ENCODE measurements around the gene RFX2.

Gene RFX2

GRCh38 chr19:5984600-5984999 lies 125.7 kb downstream of the RFX2 start:
- no peaks in the 10 kb centered on the region for H3K9me3 ChIP-seq (ENCODE audit: control insufficient read depth, insufficient read depth, low read length)
- WGBS (ENCODE audit: insufficient coverage, insufficient read length): no CpG with 5 or more reads among the region's 4 CpGs
- peaks cover 1% of the 10 kb centered on the region; the same call in 1 of the 2 replicates for H3K4me1 ChIP-seq (ENCODE audit: control insufficient read depth, insufficient read depth, low read length)
- no peak overlapping the region for H3K27ac ChIP-seq (ENCODE audit: low read length)
- H3K36me3 ChIP-seq (ENCODE audit: control insufficient read depth, insufficient read depth, low read length): no peaks in the 10 kb centered on the region
- no peaks in the 10 kb centered on the region for H3K27me3 ChIP-seq (ENCODE audit: control insufficient read depth, insufficient read depth, low read length)
- no peak for DNase-seq (ENCODE audit: low read depth, low spot score)
- H3K4me3 ChIP-seq (ENCODE audit: low read length): no peak overlapping the region

DNA sequence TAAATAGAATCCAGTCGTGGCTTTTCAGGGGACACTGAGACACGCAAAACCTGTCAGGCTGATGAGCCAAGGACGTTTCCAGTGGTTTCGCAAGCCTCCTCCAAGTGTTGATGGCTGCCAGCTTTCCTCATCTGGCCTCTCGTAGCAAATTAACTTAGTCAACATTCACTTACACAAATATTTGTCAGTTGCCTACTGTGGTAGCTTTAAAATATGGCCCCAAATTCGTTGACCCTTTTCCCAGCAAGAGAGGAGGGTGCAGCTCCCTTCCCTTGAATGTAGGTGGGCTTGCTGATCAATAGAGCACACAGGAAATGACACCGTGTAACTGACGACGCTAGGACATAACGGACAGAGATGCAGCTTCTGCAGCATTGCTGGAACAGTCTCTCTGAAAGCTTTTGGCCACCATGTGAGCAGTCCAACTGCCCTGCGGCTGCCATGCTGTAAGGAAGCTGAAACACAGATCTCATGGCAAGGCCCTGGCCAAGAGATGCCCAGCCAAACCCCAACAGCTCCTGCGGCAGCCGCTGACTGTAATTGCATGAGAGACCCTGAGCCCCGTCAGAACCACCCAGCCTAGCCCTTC lies 126.8 kb downstream of the RFX2 start:
- H3K36me3 ChIP-seq (ENCODE audit: control insufficient read depth, insufficient read depth, low read length): no peaks in the 10 kb centered on the region
- H3K4me1 ChIP-seq (ENCODE audit: control insufficient read depth, insufficient read depth, low read length): peaks cover 1% of the 10 kb centered on the region; the same call in 1 of the 2 replicates
- H3K9me3 ChIP-seq (ENCODE audit: control insufficient read depth, insufficient read depth, low read length): no peaks in the 10 kb centered on the region
- no peak overlapping the region for H3K27ac ChIP-seq (ENCODE audit: low read length)
- DNase-seq (ENCODE audit: low read depth, low spot score): no peak
- no CpG with 5 or more reads among the region's 14 CpGs for WGBS (ENCODE audit: insufficient coverage, insufficient read length)
- no peaks in the 10 kb centered on the region for H3K27me3 ChIP-seq (ENCODE audit: control insufficient read depth, insufficient read depth, low read length)
- H3K4me3 ChIP-seq (ENCODE audit: low read length): no peak overlapping the region

DNA sequence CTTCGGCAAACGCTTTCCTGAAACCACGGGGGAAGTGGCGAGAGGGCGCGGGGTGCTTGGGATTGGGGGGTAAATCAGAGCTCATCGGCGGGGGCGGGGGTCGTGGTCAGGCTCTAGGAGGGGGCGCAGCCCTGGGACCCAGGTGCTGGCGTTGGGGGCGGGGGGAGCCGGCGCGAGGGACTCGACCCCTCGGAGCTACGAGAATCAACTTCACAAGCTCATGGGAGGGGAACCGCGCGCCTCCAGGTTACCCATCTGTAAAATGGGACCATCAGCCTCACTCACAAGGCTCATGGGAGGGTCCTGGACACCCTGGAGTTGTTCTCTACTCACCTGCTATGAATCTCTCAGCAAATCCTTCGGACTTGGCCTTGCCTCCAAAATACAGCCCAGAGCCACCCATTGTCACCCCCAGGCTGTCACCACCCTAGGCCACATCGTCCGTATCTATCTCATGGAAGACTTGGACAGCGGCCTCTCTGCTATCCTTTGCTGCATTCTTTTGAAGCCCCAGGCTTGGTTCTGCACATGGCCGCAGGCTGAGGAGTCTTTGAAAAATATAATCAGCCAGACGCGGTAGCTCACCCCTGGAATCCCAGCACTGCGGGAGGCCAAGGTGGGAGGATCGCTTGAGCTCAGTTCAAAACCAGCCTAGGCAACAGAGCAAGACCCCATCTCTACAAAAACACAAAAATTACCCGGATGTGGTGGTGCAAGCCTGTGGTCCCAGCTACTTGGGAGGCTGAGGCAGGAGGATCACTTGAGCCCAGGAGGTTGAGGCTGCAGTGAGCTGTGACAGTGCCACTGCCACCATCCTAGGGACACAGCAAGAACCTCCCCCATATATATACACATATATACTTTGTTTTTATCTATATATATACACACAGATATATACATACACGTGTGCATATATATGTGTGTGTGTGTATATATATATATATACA lies 131.4 kb downstream of the RFX2 start:
- H3K36me3 ChIP-seq (ENCODE audit: control insufficient read depth, insufficient read depth, low read length): no peaks in the 10 kb centered on the region
- peak overlapping the region; percentile 60; the same call in 1 of the 2 replicates for H3K4me3 ChIP-seq (ENCODE audit: low read length)
- no peak for DNase-seq (ENCODE audit: low read depth, low spot score)
- H3K4me1 ChIP-seq (ENCODE audit: control insufficient read depth, insufficient read depth, low read length): peaks cover 3% of the 10 kb centered on the region
- H3K27ac ChIP-seq (ENCODE audit: low read length): no peak overlapping the region
- H3K9me3 ChIP-seq (ENCODE audit: control insufficient read depth, insufficient read depth, low read length): no peaks in the 10 kb centered on the region
- no CpG with 5 or more reads among the region's 33 CpGs for WGBS (ENCODE audit: insufficient coverage, insufficient read length)
- H3K27me3 ChIP-seq (ENCODE audit: control insufficient read depth, insufficient read depth, low read length): no peaks in the 10 kb centered on the region

GRCh38 chr19:5977785-5978605 lies 132.3 kb downstream of the RFX2 start, which contains the start of gene RANBP3:
Gene RANBP3 (minus strand): TSS chr19:5978140. CDS start chr19:5978082, 58 bp downstream.
- Histone ChIP-seq H3K4me3 (ENCODE audit: low read length) (peak within 1 kb of the TSS; percentile 60), H3K36me3 (ENCODE audit: control insufficient read depth, insufficient read depth, low read length) (no peaks in the 10 kb centered on the region), H3K4me1 (ENCODE audit: control insufficient read depth, insufficient read depth, low read length) (peaks cover 3% of the 10 kb centered on the region), H3K9me3 (ENCODE audit: control insufficient read depth, insufficient read depth, low read length) (no peaks in the 10 kb centered on the region), H3K27me3 (ENCODE audit: control insufficient read depth, insufficient read depth, low read length) (no peaks in the 10 kb centered on the region), H3K27ac (ENCODE audit: low read length) (no peak within 1 kb of the TSS)
- peak; percentile 84 for DNase-seq (ENCODE audit: low read depth, low spot score)
- WGBS (ENCODE audit: insufficient coverage, insufficient read length): no CpG with 5 or more reads among the region's 88 CpGs

- Histone ChIP-seq H3K9me3 (ENCODE audit: control insufficient read depth, insufficient read depth, low read length) (no peaks in the 10 kb centered on the region), H3K36me3 (ENCODE audit: control insufficient read depth, insufficient read depth, low read length) (no peaks in the 10 kb centered on the region), H3K27ac (ENCODE audit: low read length) (no peak overlapping the region), H3K4me3 (ENCODE audit: low read length) (peak overlapping the region; percentile 60), H3K27me3 (ENCODE audit: control insufficient read depth, insufficient read depth, low read length) (no peaks in the 10 kb centered on the region), H3K4me1 (ENCODE audit: control insufficient read depth, insufficient read depth, low read length) (peaks cover 3% of the 10 kb centered on the region)
- DNase-seq (ENCODE audit: low read depth, low spot score): no peak
- no CpG with 5 or more reads among the region's 43 CpGs for WGBS (ENCODE audit: insufficient coverage, insufficient read length)
Measured at GRCh38 chr19:5977222-5977784, 133.0 kb downstream of the RFX2 start.

- Histone ChIP-seq H3K27ac (ENCODE audit: low read length) (no peak overlapping the region), H3K9me3 (ENCODE audit: control insufficient read depth, insufficient read depth, low read length) (no peaks in the 10 kb centered on the region), H3K27me3 (ENCODE audit: control insufficient read depth, insufficient read depth, low read length) (no peaks in the 10 kb centered on the region), H3K4me3 (ENCODE audit: low read length) (peak overlapping the region; percentile 60; the same call in 1 of the 2 replicates), H3K36me3 (ENCODE audit: control insufficient read depth, insufficient read depth, low read length) (no peaks in the 10 kb centered on the region), H3K4me1 (ENCODE audit: control insufficient read depth, insufficient read depth, low read length) (peaks cover 3% of the 10 kb centered on the region)
- WGBS (ENCODE audit: insufficient coverage, insufficient read length): no CpG with 5 or more reads among the region's 8 CpGs
- no peak for DNase-seq (ENCODE audit: low read depth, low spot score)
Measured at GRCh38 chr19:5976768-5977167, 133.5 kb downstream of the RFX2 start.

DNA sequence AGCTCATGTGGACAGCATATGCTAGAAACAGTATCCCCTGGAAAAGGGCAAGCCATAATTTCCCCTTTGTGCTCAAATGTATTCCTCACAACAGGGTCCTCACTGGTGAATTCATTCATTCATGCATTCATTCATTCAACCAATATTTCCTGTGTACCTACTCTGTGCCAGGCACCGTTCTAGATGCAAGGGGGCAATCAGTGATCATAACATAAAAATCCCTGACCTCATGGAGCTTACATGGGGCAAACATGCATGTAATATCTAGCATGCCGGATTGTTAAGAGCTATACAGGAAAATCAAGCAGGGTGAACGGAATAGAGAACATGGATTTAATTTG lies 134.9 kb downstream of the RFX2 start:
- Histone ChIP-seq H3K36me3 (ENCODE audit: control insufficient read depth, insufficient read depth, low read length) (no peaks in the 10 kb centered on the region), H3K9me3 (ENCODE audit: control insufficient read depth, insufficient read depth, low read length) (no peaks in the 10 kb centered on the region), H3K27me3 (ENCODE audit: control insufficient read depth, insufficient read depth, low read length) (no peaks in the 10 kb centered on the region), H3K4me1 (ENCODE audit: control insufficient read depth, insufficient read depth, low read length) (peaks cover 3% of the 10 kb centered on the region), H3K4me3 (ENCODE audit: low read length) (no peak overlapping the region), H3K27ac (ENCODE audit: low read length) (no peak overlapping the region)
- no peak for DNase-seq (ENCODE audit: low read depth, low spot score)
- no CpG with 5 or more reads among the region's 3 CpGs for WGBS (ENCODE audit: insufficient coverage, insufficient read length)

DNA sequence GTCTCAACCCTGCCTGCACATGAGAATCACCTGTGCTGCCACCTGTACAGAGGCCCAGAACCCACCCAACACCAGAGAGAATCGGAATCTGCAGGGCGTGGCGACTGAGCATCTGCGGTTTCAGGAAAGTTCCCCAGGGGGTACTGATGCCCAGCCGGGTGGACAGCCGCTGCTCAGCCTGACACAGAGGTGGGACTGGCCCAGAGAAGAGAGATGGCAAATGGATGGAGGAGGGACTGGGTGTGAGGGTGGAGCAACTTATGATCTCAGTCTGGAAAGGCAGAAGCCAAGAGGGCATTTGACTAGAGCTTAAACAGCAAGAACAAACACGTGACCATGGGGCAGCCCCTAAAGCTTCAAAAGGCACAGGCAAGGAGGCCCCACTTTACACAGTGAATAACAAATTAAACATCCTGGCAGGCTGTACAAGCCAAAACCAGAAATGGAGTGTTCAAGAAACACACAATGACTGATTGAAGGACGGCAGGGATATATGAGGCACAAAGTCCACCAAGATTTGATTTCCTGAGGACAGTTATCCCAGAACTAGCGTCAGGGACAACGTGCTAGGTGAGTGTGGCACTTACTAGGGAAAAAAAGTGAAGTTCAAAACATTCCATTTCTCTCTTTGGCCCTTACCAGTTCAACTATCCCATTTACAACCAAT lies 135.4 kb downstream of the RFX2 start:
- no peak overlapping the region for H3K27ac ChIP-seq (ENCODE audit: low read length)
- no peak for DNase-seq (ENCODE audit: low read depth, low spot score)

DNA sequence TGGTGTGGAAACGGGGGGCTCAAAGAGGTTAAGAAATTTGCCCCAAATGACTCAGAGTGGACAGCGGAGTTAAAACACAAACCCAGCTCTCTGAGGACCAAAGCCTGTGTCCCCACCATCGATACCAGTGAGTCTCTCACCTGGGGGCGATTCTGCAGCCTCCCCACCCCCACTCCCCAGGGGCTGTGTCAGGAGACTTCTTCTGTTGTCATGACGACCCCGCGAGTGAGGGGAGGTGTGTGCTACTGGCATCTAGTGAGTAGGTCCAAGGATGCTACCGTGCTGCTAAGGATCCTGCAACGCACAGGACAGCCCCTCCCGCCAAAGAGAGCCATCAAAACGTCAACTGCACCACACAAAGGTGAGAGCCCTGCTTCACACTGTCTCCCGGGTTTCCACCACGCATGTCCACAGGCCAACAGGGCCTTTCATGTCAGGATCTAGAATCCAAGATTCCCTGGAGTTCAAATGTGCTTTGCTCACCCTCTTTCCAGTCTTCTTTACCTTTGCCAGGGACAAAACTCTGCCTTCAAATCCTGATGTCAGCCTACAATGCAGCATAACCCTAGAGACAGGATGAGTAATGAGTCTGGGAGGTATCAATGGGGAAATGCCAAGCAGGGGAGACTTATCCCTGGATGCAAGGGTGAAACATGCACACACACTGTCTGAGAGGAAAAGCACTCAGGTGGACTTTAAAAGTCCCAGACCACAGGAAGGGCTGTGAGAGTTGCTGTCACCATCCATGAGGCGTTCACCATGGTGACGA lies 136.2 kb downstream of the RFX2 start:
- Histone ChIP-seq H3K27me3 (ENCODE audit: control insufficient read depth, insufficient read depth, low read length) (no peaks in the 10 kb centered on the region), H3K9me3 (ENCODE audit: control insufficient read depth, insufficient read depth, low read length) (no peaks in the 10 kb centered on the region), H3K27ac (ENCODE audit: low read length) (no peak overlapping the region), H3K4me3 (ENCODE audit: low read length) (no peak overlapping the region), H3K4me1 (ENCODE audit: control insufficient read depth, insufficient read depth, low read length) (peaks cover 3% of the 10 kb centered on the region), H3K36me3 (ENCODE audit: control insufficient read depth, insufficient read depth, low read length) (no peaks in the 10 kb centered on the region)
- no CpG with 5 or more reads among the region's 15 CpGs for WGBS (ENCODE audit: insufficient coverage, insufficient read length)
- no peak for DNase-seq (ENCODE audit: low read depth, low spot score)

More for the DNA sequence above, 135.4 kb downstream of the RFX2 start:
- Histone ChIP-seq H3K4me3 (ENCODE audit: low read length) (no peak overlapping the region), H3K27me3 (ENCODE audit: control insufficient read depth, insufficient read depth, low read length) (no peaks in the 10 kb centered on the region), H3K4me1 (ENCODE audit: control insufficient read depth, insufficient read depth, low read length) (peaks cover 3% of the 10 kb centered on the region), H3K36me3 (ENCODE audit: control insufficient read depth, insufficient read depth, low read length) (no peaks in the 10 kb centered on the region), H3K9me3 (ENCODE audit: control insufficient read depth, insufficient read depth, low read length) (no peaks in the 10 kb centered on the region)
- no CpG with 5 or more reads among the region's 10 CpGs for WGBS (ENCODE audit: insufficient coverage, insufficient read length)
